Stimulated activated CD8-positive, alpha-beta memory T cell treated with anti-CD3 and anti-CD28 coated beads, Interleukin-12 subunit alpha, Interleukin-12 subunit beta, amount 100 ng/mL, for 1 hour (primary cell): ENCODE data around the gene COBL.

Experiments
- DNase-seq: peaks from one replicate; pipeline ENCODE4 v3.0.0-alpha.2; 2020; ENCODE audit warnings: low read depth

Gene COBL

DNA sequence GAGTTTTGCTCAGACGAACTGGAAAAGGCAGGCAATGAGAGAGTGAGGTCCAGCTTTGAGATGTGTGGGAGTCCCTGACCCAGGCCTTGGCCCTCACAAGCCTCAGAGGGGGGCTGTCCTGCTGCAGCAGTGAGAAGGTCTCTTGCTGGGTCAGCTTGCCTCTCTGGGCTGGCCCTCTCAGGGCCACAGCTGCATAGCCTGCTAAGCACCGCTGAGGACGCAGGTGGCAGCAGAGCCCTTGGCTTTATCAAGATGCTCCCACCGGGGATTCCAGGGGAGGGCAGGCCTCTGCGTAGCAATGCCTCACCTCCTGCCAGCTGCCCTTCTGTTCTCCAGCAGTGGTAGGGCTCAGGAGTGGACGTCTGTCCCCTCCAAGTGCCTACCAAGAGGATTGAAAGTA is 128.7 kb downstream of the COBL start:
- no peak for DNase-seq

DNA sequence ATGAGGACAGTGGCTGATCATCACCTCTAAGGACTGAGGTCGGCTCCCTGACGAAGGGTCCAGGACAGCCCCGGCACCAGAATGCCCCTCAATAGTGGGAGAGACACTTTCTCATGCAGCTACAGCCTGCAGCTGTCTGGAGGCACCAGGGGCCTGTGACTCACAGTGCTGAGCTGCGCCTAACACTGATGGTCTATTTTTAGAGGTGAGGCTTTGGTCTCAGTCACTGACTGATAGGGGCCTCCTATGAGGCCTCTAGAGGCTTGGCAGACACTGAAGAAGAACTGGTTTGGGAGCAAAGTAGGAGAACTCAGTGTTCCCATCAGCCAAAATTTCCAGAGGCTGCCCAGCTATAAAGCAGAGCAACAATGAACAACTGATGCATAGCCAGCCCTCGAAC is 130.1 kb downstream of the COBL start:
- DNase-seq, result no peak

DNA sequence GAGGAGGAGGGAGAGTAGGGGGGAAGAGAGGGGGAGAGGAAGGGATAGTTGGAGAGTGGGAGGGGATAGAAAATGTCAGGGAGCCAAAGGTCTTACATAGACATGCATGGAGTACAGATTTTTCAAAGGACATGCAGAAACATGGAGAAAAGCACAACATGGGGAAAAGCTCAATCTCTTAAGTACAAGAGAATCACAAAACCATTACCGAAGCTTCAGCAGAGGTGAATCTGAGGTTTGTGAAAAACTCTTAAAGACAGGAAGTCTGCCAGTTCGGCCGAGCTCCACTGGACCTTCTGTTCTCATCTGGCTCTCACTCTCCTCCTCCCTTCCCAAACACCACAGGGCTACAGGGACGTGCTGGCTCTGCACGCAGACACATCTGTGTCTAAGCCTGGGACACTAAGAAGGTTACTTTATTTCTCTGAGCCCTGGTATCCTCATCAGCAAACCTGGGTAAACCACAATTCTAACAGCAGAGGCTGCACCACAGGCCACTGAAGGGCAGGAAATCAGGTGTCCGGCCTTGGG is 133.9 kb downstream of the COBL start:
- no peak for DNase-seq

DNA sequence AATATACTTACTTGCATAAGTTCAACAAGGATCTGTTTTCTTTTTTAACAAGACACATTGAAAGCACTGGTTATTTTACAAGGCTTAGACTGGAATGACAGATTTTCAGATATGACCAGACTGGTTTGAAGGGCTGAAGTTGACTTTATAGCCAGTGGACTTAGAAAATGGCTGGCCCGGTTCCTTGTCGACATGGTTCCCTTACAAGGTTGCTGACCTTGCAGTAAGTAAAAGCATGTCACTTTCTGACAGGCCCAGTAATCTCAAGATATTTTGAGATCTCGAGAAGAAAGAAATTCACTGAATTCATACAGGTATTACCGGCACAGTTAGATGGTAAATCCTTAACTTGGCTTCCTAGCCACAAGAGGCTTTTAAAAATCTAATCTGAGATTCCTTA is 136.5 kb downstream of the COBL start:
- DNase-seq, result no peak

DNA sequence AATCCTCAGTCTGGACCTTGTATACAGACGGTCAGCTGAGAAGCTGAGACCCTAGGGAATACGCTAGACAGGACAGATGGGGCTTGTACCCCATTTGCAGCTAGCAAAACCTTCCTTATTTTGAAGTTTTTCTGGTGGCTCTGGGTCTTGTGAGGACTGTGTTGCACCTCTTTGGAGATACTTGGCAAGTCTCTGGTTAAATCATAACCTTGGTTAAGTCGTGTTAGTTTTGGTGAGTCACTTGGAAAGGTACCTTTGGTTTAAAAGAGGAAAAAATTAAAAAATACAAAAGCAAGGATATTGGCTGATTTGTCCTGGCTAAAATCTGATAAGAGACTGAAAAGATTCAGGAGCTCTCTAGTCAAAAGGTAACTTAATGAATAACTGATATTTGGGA is 140.6 kb downstream of the COBL start:
- no peak for DNase-seq

DNA sequence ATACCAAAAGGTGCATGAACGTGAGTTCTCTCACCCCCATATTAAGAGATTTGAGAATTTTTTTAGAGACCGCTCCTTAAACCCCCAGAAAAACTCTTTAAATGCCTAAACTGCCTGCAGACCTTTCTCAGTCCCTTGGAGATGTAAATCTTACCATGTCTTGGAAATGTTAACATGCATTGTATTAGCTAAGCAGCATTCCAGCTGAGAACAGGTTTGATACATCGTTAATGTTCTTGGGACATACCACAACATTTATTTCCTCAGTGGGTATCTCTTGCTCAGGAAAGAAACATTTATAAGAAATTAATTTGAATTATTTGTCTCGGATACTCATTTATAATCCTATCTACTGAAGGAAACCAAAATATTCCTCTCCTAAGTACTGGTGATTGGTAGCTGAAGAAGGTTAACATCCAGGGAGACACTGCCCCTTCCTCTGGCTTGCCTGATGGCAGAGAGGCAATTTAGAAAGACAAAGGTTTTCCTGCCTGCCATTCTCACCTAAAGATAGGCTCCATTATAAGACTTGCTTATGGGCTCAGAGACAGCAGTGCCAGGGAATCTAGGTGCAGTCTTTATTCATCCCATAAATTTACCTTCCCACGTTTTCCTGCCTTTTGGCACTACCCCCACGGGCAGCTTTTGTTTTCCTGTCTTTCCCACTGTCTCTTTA is 141.2 kb downstream of the COBL start:
- DNase-seq, result no peak

DNA sequence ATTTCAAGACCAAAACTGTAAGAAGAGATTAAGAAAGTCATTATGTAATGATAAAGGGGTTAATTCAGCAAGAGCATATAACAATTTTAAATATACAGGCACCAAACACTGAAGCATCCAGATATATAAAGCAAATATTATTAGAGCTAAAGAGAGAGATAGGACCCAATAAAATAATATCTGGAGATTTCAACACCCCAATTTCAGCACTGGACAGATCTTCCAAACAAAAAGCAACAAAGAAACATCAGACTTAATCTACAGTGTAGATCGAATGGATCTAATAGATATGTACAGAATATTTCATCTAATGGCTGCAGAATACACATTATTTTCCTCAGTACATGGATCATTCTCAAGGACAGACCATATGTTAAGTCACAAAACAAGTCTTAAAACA is 151.3 kb downstream of the COBL start:
- no peak for DNase-seq

DNA sequence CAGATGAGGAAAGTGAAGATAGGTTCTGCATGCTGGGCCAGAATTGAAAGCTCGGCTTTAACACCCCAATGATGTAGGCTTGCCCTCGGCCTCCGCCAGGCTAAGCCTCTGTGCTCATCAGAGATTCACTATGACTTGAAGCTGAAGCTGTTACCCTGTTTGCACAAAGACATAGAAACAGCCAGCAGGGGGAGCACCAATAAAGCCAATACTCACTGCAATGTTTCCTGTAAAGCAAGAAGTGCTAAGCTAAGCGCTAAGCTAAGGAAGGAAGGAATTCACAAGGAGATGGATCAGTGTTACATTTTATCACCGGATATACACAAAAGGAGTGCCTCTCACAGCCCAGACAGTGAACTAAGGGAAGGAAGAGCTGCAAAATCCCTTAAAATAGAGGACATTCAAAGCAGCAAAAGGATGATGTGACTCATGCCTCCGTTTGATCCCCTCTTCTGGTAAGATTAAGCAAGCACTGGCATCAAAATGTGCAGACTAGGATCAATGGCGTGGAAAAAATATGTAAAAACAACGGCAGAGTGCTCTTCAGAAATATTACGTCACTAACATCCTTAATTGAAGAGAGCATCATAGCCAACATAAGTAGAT is 153.8 kb downstream of the COBL start:
- DNase-seq, result peak; percentile 25

DNA sequence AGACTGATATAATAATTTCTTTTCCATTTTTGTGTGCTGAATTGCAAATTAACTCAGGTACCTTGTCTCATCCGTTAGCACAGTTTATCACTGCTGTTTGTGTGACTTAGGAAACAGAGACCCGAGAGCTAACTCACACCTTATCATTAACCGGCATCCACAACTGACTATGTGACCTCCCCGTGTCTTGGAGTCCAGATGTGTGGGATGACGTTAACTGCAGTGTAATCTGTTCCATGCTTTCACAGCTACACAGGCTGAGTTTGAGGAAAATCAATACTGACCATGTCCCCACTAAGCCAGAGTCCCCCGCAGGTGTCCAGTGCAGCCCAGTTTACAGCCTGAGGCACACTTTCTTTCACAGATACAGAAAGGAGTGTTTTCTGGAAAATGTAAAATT is 154.7 kb downstream of the COBL start:
- DNase-seq, result no peak

DNA sequence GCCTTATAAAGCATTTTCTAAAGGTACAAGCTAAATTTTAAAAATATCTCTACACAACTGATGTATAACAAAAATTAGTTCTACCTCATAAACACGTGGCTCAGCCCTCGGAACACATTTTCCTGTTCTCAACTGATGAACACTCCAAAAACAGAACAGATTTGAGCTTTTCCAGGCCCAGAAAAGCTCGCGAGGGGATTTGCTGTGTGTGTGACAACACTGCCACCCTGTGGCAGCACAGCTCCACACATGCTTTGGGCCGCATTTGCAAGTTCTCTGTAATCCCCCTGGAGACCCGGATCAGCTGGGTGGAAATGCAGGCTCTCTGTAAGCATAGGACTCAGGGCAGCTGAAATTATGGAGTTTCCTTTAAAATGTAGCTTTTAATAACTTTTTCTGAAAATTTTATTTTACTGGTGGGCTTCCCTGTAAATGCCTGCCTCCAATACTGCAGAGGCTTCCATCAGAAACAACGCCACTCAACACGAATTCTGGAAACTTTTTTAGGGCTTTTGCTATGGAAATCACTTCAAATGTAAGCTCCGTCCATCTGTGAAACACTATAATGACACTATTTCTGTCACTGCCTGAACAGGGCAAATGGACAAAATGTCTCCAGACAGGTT is 155.5 kb downstream of the COBL start:
- DNase-seq, result peak; percentile 11

DNA sequence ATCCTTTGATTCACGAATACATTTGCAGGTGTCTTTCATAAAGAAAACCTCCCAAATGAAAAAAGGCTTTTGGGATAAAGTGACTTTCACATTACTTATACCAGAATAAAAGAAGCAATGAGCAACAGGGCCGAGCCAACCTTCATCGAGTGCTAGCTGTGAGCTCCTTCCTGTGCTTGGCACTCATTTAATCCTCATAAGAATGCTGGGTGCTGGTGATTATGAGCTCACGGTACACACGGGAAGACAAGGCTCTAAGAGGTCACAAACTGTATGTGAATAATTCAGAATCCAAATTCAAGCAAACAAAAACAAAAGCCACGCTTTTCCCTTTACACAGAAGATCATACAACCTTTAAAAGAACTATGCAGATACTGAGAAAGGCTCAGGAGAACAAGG is 156.2 kb downstream of the COBL start:
- DNase-seq, result no peak

DNA sequence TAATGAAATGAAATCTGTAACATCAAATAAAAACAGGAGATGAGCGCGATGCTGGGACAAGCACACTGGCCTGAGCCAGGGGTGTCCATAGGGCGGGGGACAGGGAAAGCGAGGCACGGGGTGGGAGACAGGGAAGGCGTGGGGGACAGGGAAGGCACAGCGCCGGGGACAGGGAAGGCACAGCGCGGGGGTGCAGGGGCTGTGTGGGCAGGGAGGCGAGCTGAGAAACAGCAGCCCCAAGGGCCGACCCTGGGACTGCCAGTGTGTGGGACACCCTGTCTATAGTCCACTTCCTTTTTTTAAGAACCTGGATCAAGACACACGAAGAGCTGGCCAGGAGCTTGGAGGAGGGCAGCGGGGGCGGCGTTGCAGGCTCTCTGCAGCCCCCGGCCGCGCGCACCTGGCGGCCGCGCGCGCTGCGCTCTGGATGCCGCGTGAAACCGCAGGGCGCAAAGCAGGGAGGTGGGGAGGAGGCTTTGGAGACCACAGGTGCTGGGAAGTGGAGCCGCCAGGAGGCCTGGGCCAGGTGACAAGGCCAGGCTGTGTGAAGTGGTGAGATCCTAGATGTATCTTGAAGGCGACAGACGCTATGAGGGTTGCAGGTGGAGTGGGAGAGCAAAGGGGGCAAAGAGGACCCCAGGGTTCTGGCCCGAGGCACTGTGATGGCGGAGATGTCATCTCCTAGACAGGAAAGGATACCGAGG is 157.7 kb downstream of the COBL start:
- DNase-seq, result no peak

DNA sequence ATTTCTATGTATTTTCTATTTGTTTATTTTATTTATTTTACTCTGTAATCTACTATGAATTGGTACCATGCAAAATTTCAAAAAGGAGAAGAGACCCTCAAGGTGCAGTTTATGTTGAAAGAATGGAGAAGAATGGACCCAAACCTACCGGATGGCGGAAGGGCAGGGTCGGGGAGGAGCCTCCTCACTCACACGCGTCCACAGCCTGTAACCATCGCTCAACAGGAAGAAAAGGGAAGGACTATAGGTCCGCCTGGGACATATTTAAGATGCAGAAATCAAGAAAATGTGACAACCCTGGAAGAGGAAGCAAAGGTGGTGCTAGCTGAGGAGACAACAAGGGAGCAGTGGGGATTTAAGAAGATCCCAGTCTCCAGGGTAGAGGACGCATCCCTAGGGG is 158.4 kb downstream of the COBL start:
- no peak for DNase-seq

DNA sequence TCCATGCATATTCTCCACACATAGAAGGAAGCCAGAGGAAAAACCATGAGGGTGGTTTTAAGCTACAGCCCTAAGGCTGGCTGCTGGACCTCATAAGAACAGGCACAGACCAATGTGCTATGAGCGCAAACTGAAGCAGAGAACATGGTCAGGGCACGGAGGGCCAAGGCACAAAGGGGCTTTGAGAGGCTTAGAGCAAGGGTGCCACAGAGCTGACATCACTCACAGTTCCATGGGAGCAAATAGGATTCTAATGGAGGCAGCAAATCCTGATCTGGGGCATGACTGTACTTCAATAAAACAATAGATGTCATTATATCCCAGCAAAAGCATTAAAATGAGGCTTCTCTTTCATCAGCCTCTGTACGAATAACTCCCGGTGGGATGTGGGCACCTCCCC is 162.4 kb downstream of the COBL start:
- no peak for DNase-seq

DNA sequence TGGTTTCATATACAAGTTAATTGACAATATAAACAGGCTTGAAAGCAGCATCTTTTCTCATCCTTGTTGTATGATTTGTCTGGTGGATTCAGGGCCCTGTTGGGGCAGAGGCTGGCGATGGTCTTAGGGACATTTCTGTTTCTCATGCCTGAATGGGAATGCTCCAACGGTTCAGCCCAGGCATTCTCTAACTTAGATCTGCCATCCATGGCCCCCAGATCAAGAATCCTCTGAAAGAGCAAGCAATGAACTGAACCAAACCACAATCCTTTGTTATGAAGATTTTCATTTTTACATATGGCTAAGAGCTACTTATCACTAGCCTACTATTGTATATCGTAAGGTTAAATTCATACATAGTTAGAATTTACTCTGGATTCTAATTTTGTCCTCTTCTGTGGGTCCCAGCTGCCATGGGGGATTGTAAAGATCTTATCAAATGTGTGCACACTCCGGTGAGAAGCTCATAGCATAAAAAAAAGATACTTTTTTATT is 163.9 kb downstream of the COBL start:
- DNase-seq, result no peak

DNA sequence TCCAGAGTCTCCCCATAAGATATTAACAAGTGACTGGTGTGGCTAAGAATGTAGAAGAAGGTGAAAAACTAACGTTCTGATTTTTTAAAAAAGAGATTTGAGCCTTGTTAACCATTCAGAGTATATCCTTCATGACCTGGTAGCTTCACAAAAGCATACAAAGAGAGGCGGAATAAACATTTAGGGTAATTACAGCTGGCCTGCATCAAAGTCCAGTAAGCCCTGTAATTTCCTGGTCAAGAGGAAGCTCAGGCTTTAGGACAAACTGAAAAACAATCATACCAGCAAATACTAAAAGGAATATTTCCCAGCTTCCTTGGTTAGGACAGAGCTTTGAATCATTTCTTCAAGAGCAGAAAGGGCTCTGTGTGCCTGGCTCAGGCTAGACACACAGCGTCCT is 165.2 kb downstream of the COBL start:
- DNase-seq, result no peak

DNA sequence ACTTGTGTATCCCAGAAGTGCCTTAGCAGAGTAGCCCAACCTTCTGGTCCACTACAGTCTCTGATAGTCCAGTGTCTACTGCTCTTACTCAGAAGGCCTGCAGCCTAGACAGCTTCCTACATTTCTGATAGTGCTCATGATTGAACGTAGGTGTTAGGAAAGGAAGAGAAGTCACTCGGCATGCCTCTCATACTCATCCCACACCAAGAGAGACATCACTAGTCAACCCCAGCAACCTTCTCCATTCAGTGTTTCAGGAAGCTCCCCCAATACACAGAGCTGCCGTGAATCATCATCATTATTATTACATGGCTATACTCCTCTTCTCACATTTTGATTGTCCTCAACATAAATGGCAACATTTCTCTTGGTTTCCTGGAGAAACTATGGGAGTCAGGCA is 166.4 kb downstream of the COBL start:
- DNase-seq, result no peak

DNA sequence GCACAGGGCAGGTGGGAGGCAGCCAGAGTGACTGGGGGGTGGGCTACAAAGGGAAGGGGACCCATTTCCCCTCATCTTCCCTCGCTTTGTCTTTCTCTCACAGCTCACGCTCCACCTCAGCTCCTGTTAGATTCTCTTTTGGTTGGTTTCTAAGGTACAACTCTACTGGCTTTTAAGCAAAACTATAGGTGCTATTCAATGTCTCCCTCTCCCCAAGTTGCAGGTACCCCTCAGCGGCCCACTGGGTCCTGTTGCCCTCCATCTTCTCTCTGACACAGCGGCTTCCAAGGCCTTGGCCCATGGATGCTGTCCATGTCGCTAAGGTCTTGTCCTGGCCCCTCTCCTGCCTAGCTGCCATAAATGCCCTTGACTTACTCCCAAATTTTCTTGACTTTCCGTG is 168.4 kb downstream of the COBL start:
- DNase-seq, result no peak

DNA sequence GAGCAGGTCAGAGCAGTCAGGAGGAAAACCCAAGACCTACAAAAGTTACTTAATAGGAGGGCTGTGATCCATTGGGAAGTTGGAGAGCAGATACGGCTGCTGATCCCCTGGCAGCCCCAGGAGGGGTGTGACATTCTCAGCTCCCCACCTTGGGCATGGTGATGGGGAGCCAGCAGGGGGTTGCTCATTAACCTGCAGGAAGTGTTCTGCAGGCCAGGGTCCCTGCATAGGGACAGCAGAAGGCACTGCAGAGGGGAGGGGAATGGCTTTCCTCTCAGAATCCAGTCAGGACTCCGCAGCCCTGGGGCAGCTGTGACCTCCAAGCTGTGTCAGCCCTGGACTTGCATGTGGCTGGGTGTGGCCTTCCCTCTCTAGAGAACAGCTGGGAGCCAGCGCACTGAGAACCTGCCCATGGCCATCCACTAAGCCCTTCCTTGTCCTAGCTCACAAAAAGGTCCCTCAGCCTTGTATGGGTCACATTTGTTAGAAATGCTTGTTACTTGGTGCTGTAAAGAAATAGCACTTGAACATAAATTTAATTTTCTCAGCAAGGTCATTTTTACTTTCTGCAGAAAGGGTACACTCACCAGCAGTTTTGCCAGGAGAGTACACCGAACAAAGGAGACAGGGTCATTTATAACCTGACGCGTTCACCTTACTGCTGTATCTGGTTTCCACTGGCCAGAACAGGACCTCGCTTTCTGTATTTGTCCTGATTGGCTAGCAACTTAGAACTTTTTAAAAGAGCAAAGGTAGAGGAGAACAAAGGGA is 169.6 kb downstream of the COBL start:
- DNase-seq, result no peak

DNA sequence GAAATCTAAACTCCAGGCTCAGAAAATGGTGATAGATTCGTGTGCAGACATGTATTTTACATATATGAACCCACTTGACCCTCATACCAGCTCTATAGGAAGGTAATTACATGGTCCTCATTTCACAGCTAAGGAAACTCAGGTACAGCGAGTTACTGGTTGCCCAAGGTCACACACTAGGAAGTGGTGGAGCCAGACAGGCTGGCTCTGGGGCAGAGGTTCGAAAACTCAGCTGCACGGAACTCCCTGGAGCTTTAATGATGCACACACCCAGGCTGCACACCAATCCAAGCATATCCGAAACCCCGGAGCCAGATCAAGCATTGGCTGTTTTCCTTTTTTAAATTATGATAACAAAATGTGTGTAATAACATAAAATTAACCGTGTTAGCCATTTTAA is 172.4 kb downstream of the COBL start:
- no peak for DNase-seq

DNA sequence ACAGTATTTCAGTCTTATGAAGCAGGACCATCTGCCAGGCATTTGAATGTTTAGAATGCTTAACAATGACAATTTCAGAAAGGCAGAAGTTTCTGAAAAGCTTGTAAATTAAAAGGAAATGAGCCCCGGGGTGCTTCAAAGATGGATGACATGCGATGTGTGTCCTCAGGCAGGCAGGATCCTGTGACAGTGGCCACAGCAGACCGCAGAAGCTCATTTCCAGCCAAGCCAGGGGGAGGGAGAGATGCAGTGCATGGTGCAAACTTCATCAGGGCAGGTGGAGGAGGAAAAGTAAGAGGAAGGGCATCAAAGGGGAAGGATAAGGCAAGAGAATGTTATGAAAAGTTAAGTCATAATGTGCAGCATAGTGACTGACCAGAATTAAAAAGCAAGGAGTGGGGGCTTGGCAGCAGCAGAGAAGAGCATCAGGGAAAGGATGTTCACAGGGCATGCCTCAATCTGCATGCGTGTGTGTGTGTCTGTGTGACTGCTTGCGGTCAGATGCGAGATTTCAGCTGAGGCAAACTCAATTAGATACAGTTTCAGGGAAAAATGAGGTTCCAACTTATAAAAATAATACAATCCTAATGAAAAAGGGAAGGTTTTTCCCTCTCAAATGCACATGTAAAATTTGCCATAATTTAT is 173.7 kb downstream of the COBL start:
- DNase-seq, result no peak
